Adrenal gland (tissue), 5 donors: Measurements from ENCODE around the gene C1orf232.

Experiments
- POLR2A ChIP-seq, 2 donors: fragments of 450-650 bp; IDR thresholded peaks; one replicate each; pipeline ENCODE4 v1.6.1; 2017; ENCODE audit warnings: antibody characterized with exemption in 2 of 2, mild to moderate bottlenecking in 2 of 2, moderate library complexity in 1 of 2
- TF ChIP-seq, protein P1 (sequence below), 6 experiments: fragments of 450-650 bp in 4 of 6; fragments of 200-600 bp in 2 of 6; sonication (generic) in 1 of 6; IDR thresholded peaks; 1 replicate in 5 of 6; 2 replicates in 1 of 6; pipeline versions ENCODE4 v1.5.1 to v1.8.0; 2016 to 2021; ENCODE audit warnings: antibody characterized with exemption in 6 of 6, mild to moderate bottlenecking in 2 of 6, moderate library complexity in 1 of 6
- donor health status: DM: no; HTN: no; CAD: no.

DNA sequence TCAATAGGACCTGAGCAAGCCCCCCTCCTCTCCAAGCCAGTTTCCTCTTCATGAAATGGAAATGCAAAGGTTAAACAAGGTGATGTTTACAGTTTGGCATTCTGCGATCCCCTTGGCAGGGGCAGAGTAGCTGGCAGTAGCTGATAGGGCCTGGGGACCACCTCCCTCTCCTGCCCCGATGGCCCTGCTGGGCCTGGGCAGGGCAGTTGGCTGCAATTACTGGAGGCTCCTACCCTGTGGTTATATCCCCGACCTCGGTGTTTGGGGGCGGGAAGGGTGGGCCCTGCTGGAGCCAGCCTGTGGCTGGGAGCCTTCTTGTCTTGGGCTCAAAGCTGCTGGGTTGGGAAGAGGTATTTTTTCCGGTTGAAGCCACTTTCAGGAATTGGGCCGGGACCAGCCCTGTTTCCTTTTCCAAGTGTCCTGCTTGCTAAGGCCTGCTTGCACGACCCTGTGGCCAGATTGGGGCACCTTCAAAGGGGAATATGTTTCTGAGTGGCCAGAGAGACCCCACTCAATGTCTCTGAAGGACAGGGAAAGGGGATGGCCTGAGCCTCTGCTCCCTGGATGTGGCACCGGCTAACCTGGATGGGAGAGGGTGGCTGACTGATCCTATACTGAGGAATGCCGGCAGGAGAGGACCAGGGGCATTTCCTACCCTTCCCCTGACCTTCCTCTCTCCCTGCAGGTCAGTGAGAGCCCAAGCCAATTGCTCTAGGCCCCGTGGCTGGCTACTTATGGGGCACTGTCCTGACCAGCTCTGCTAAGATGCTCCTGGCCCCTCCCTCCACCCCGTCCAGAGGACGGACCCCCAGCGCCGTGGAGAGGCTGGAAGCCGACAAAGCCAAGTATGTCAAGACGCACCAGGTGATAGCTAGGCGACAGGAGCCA lies 8.0 kb downstream of the C1orf232 start:
- TF ChIP-seq, protein P1, sequence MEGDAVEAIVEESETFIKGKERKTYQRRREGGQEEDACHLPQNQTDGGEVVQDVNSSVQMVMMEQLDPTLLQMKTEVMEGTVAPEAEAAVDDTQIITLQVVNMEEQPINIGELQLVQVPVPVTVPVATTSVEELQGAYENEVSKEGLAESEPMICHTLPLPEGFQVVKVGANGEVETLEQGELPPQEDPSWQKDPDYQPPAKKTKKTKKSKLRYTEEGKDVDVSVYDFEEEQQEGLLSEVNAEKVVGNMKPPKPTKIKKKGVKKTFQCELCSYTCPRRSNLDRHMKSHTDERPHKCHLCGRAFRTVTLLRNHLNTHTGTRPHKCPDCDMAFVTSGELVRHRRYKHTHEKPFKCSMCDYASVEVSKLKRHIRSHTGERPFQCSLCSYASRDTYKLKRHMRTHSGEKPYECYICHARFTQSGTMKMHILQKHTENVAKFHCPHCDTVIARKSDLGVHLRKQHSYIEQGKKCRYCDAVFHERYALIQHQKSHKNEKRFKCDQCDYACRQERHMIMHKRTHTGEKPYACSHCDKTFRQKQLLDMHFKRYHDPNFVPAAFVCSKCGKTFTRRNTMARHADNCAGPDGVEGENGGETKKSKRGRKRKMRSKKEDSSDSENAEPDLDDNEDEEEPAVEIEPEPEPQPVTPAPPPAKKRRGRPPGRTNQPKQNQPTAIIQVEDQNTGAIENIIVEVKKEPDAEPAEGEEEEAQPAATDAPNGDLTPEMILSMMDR (IDR thresholded peaks at IDR 0.05), result no peak
- TF ChIP-seq POLR2A (IDR thresholded peaks at IDR 0.05), result no peak
